T1000 (cell line): Measurements from ENCODE around the gene HAT1.
"Not testable (repeated sequence)": the region's sequence is repeated elsewhere in the genome, so short reads cannot be mapped to it uniquely, and the experiment has no call there.

Experiments
- DNase-seq: peaks from one replicate; lab custom pipeline; 2025; ENCODE audit warnings: mixed read lengths; lab: John Stamatoyannopoulos, UW

HAT1 gene, protein sequence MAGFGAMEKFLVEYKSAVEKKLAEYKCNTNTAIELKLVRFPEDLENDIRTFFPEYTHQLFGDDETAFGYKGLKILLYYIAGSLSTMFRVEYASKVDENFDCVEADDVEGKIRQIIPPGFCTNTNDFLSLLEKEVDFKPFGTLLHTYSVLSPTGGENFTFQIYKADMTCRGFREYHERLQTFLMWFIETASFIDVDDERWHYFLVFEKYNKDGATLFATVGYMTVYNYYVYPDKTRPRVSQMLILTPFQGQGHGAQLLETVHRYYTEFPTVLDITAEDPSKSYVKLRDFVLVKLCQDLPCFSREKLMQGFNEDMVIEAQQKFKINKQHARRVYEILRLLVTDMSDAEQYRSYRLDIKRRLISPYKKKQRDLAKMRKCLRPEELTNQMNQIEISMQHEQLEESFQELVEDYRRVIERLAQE

GRCh38 chr2:171922230-171923022 is at the start of gene HAT1:
HAT1 (plus strand) TSS chr2:171922461; CDS start chr2:171922501, 40 bp downstream.
- peak; percentile 95 for DNase-seq

GRCh38 chr2:171874517-171874916 is 47.7 kb upstream of the HAT1 start:
- DNase-seq, result no peak

- no peak for DNase-seq
Observed at GRCh38 chr2:171874963-171875362, 47.3 kb upstream of the HAT1 start.

GRCh38 chr2:171878481-171878993 is 43.7 kb upstream of the HAT1 start:
- DNase-seq, result no peak

GRCh38 chr2:171879865-171880264 is 42.4 kb upstream of the HAT1 start:
- no peak for DNase-seq

DNA sequence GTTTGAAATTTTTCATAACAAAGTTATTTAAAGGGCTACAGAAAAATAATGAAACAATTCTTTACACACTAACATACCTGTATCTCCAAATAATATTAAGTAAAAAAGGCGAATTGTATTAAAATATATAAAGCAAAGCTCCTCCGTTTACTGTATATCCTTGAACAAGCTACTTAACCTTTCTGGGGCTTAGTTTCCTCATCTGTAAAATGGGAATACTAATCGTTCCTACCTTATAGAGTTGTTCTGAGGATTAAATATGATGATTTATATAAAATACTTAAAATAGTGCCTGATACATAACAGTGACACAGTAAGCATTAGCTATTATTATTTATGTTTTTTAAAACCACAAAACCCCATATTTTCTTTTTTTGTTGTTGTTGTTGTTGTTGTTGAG is 41.5 kb upstream of the HAT1 start:
- no peak for DNase-seq

DNA sequence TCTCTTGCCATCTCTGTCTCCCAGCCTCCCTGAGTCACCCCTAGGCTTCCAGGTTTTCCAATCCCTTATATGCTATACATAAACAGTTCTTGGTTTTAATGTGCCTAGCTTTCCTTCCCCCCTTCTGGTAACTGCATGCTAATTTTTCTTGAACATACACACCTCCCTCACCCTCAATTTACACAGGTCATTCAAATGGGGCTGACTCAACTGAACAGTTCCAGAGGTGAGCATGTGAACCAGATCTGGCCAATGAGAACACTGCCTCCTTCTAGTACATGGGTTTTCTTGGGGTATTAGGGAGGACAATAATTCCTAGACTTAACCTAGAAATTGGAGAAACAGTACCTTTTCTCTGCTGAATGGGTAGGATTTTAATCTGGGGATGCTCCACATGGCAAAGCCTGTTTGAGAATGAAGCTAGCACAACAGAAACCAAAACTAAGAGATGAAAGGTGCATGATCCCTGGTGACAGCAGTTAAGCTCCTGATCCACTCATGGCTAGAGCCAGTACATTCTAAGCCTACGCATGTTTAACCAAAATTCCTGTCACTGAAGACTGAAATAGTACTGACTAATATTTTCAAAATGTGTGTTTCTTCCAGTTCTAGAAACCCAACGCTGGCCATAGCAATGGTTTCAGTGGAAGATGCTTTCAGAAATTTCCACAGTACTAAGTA is 40.0 kb upstream of the HAT1 start:
- no peak for DNase-seq

DNA sequence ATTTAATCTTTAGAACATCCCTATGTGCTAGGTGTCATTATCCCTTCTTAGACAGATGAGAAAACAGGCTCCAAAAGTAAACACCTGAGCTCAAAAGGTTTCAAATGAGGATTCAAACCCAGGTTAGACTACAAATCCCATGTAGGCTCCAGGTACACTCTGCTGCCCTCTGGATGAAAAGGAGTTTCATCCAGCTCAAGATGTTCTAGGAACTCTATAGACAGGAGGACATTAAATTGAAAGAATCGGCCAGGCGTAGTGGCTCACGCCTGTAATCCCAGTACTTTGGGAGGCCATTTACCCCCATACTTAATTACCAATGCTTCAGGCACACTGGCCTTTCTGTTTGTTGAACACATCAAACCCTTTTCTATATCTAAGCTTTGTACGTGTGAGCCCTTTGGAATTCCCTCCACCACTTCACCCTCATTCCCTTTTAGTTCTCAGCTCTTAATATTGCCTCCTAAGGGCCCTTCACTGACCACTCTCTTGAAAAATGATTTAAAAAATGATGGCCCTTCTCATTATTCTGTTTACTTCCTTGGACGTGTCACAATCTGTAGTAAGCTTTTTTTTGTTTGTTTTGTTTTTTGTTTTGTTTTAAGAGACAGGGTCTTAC is 38.9 kb upstream of the HAT1 start:
- no peak for DNase-seq

DNA sequence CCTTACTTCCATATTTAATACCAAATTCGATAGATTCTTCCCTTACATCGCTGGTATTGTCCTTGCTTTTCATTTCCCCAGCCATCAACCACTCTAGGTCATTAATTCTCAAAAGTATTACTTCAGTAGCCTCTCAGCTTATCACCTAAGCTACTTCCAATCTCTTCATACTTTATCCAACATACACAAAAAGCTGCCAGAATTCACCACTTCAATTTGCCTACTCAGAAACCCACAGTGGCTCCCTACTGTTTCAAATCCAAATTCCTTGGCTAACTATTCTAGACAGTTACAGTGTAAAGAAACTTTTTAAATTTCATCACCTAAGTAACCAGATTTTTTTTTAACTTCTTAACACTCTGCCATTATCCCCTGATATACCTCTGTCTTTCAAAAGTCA is 32.9 kb upstream of the HAT1 start:
- DNase-seq, result no peak

- DNase-seq, result no peak
Observed at GRCh38 chr2:171889808-171890207, 32.5 kb upstream of the HAT1 start.

DNA sequence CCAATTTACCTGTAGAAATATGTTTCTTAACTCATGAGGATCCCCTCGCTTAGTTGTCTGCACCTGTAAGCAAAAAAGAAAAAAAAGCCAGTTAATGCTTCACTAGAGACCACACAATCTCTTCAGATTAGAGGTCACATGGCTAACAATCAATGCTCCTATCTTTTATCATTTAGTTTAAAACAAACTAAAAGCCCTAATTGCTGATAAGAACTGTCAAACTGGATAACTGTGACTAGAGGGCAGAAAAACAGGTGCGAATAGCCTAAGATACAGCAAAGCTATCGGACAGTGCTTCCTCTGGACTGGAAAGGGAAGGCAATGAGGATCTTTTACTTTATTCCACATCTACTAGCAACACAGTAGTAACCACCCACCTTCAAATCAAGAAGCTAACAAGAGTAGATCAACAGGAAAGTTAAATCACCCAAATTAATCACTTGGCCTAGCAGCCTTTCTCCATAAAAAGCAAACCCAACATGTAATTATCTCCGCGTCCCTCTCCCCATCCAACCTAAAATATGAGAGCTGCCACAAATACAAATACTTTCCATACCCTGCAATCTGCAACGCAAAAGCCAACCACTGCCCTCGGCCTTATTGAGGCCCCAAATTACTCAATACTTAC is 29.0 kb upstream of the HAT1 start:
- no peak for DNase-seq

GRCh38 chr2:171893824-171894611 is 28.2 kb upstream of the HAT1 start, which contains the start of gene SLC25A12:
SLC25A12 (minus strand) TSS chr2:171894244; CDS start chr2:171894214, 30 bp downstream.
- peak; percentile 59 for DNase-seq

GRCh38 chr2:171894612-171894947 is 27.7 kb upstream of the HAT1 start:
- DNase-seq, result no peak

GRCh38 chr2:171895786-171896185 is 26.5 kb upstream of the HAT1 start:
- no peak for DNase-seq

DNA sequence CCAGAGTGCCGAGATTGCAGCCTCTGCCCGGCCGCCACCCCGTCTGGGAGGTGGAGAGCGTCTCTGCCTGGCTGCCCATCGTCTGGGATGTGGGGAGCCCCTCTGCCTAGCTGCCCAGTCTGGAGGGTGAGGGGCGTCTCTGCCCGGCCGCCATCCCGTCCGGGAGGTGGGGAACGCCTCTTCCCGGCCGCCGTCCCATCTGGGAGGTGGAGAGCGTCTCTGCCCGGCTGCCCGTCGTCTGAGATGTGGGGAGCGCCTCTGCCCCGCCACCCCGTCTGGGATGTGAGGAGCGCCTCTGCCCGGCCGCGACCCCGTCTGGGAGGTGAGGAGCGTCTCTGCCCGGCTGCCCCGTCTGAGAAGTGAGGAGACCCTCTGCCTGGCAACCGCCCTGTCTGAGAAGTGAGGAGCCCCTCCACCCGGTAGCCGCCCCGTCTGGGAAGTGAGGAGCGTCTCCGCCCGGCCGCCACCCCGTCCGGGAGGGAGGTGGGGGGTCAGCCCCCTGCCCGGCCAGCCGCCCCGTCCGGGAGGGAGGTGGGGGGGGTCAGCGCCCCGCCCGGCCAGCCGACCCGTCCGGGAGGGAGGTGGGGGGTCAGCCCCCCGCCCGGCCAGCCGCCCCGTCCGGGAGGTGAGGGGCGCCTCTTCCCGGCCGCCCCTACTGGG is 22.5 kb upstream of the HAT1 start:
- not testable (repeated sequence) for DNase-seq

DNA sequence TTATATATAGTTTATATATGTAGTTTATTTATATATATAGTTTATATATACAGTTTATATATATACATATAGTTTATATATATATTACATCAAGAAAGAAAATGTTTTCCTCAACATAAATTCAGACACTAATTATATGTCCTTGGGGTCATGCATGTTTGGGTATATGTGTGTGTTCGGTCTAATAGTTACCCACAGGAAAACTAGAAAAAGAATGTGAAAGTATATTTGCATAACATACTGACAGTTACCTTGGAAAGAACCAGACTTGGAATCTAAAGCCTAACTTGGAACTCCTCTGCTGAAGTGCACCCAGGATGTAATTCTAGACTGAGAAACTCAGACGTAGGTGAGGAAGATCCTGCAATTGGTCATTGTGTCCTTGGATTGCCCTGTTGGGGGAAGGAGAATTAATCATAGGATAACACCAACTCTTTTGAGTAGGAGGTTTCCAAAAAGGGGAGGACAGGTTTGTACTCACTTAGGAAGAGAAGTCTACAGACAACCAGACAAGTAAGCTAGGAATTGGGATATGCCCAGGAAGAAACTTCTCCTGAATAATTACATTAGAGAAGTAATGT is 19.3 kb upstream of the HAT1 start:
- DNase-seq, result no peak

DNA sequence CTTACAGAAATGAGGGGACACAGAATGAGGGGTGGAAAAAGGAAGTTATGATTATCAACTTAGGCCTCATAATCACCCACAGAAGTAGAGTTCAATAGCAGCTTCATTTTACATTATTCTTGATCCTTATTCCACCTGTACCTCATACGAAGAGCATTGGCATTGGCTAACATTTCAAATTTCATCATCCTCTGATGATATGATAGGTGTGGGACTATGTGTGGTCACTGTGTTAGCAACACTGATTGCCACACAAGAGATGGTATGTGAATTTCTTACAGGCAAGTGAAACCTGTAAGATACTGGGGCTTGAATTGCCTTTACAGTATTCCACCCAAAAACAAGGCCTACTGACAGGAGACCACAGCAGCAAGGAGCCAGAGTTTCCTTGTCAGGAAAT is 14.0 kb upstream of the HAT1 start:
- no peak for DNase-seq

GRCh38 chr2:171909266-171909665 is 13.0 kb upstream of the HAT1 start:
- no peak for DNase-seq

DNA sequence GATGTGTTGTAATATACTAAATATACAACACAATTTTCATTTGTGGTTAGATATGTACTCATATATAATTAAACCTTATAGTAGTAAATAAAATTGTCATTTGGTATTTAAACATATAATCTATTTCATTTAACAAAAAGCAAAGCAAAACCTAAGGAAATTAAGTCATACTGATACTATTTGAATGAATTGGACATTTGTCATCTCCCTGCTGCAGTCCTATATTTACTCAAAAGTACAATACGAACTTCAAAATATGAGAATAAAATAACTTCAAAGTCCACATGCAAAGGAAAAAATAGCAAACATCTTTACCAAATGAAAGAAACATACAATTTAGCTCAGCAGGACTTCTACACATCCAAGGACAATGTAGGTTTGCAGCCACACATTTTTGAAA is 11.8 kb upstream of the HAT1 start:
- DNase-seq, result no peak

- DNase-seq, result no peak
Observed at GRCh38 chr2:171913517-171913916, 8.7 kb upstream of the HAT1 start.
